Endothelial cell of umbilical vein (primary cell): ENCODE data around the gene PARD3B.

ENCODE experiments used
- EZH2 ChIP-seq: IDR thresholded peaks from 2 replicates; pipeline ENCODE4 v1.6.1; 2012; ENCODE audit warnings: borderline replicate concordance, low read depth, mild to moderate bottlenecking, moderate library complexity, low read length, inconsistent platforms; ENCODE audit not compliant: severe bottlenecking
- FOS ChIP-seq: IDR thresholded peaks from 2 replicates; pipeline ENCODE4 v1.6.1; 2011; ENCODE audit warnings: mild to moderate bottlenecking, low read length, moderate library complexity, borderline replicate concordance; ENCODE audit not compliant: insufficient read depth
- MYC ChIP-seq: IDR thresholded peaks from one replicate; pipeline ENCODE4 v1.6.1; 2011; ENCODE audit warnings: mild to moderate bottlenecking, low read depth, low read length
- POLR2A ChIP-seq: IDR thresholded peaks from 2 replicates; pipeline ENCODE4 v1.6.1; 2012; ENCODE audit warnings: low read depth, mild to moderate bottlenecking, control low read depth, low read length
- TF ChIP-seq, protein P1 (sequence below), 2 donors: IDR thresholded peaks; 1 replicate in 1 of 2; 2 replicates in 1 of 2; pipeline ENCODE4 v1.5.1; 2011; ENCODE audit warnings: low read length in 2 of 2, mild to moderate bottlenecking in 2 of 2, moderate library complexity in 2 of 2, control low read depth in 1 of 2, inconsistent platforms in 1 of 2, low read depth in 1 of 2; ENCODE audit not compliant: insufficient read depth in 1 of 2; ENCODE audit errors: extremely low read depth in 1 of 2

DNA sequence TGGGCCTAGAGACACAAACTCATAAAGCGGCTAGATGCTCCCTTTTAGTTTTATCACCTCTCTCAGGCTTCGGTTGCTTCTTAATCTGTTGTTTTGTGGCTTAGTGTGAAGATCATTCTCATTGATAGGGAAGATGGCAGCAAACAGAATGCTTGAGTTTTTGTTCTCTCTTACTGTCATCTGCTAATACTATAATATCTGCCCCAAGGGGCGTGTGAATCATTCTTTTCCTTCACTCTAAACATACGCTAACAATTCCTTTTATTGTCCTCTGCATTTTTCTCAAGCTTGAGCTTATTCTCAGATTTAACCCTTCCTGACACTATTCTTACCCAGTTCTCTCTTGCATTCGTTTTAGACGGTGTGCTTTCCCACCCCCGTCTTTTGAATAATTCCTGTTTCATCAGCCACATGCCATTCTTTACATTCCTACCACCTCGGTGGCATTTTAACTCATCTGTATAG, 813.1 kb downstream of the PARD3B start:
- TF ChIP-seq POLR2A, result no peak
- TF ChIP-seq, protein P1, sequence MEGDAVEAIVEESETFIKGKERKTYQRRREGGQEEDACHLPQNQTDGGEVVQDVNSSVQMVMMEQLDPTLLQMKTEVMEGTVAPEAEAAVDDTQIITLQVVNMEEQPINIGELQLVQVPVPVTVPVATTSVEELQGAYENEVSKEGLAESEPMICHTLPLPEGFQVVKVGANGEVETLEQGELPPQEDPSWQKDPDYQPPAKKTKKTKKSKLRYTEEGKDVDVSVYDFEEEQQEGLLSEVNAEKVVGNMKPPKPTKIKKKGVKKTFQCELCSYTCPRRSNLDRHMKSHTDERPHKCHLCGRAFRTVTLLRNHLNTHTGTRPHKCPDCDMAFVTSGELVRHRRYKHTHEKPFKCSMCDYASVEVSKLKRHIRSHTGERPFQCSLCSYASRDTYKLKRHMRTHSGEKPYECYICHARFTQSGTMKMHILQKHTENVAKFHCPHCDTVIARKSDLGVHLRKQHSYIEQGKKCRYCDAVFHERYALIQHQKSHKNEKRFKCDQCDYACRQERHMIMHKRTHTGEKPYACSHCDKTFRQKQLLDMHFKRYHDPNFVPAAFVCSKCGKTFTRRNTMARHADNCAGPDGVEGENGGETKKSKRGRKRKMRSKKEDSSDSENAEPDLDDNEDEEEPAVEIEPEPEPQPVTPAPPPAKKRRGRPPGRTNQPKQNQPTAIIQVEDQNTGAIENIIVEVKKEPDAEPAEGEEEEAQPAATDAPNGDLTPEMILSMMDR (IDR thresholded peaks at IDR 0.05; ENCODE audit: extremely low read depth in 1 of 2, insufficient read depth in 1 of 2, low read depth in 1 of 2, low read length in 2 of 2), result no peak
- no peak for TF ChIP-seq EZH2
- no peak for TF ChIP-seq FOS
- TF ChIP-seq MYC, result no peak
